Gastroesophageal sphincter (tissue), 3 donors: ENCODE results near the gene SLC22A25.

Experiments used
- CTCF ChIP-seq, 4 experiments: fragments of 200-600 bp in 2 of 4; fragments of 450-650 bp in 2 of 4; sonication (generic) in 1 of 4; IDR thresholded peaks; one replicate each; pipeline ENCODE4 v1.5.1; 2017 to 2019; ENCODE audit warnings: antibody characterized with exemption in 4 of 4, mild to moderate bottlenecking in 2 of 4, moderate library complexity in 2 of 4
- EP300 ChIP-seq: sonication (generic); formaldehyde crosslinking; IDR thresholded peaks from one replicate; pipeline ENCODE4 v1.6.1; 2017; ENCODE audit warnings: antibody characterized with exemption, mild to moderate bottlenecking
- POLR2A ChIP-seq, 2 donors: fragments of 450-650 bp; IDR thresholded peaks; one replicate each; pipeline ENCODE4 v1.6.1; 2017; ENCODE audit warnings: antibody characterized with exemption in 2 of 2, mild to moderate bottlenecking in 2 of 2, moderate library complexity in 1 of 2
- POLR2AphosphoS5 ChIP-seq: sonication (generic); formaldehyde crosslinking; IDR thresholded peaks from one replicate; pipeline ENCODE4 v1.6.1; 2017; ENCODE audit warnings: antibody characterized with exemption

GRCh38 chr11:63290285-63290684 lies 46.9 kb upstream of the SLC22A25 start:
- TF ChIP-seq CTCF (IDR thresholded peaks at IDR 0.05) (no peak), EP300 (no peak), POLR2A (IDR thresholded peaks at IDR 0.05) (no peak), POLR2AphosphoS5 (no peak)
